Thyroid gland (tissue), 4 donors: ENCODE results near the gene PRKCI. TPM values are rescaled to one million over a fixed set of nuclear protein-coding genes. Genes with fewer than 3 reads are reported as not detected.
"Not testable (repeated sequence)": the region's sequence is repeated elsewhere in the genome, so short reads cannot be mapped to it uniquely, and the experiment has no call there.

Experiments used
- DNase-seq, 2 donors: peaks; one replicate each; pipeline ENCODE4 v3.0.0-alpha.2; 2019
- H3K27ac ChIP-seq, 3 donors: fragments of 200-600 bp; sonication (generic); 1 replicate in 2 of 3; 2 replicates in 1 of 3; pipeline ENCODE4 v1.5.1; 2016 to 2019; ENCODE audit warnings: mild to moderate bottlenecking in 1 of 3, moderate library complexity in 1 of 3
- H3K27me3 ChIP-seq: fragments of 200-600 bp; sonication (generic); one replicate; pipeline ENCODE4 v1.5.1; 2019
- H3K36me3 ChIP-seq, 2 donors: fragments of 200-600 bp; sonication (generic); one replicate each; pipeline ENCODE4 v1.5.1; 2016 to 2019
- H3K4me1 ChIP-seq, 2 donors: fragments of 200-600 bp; sonication (generic); one replicate each; pipeline ENCODE4 v1.5.1; 2017 to 2019
- H3K4me3 ChIP-seq, 3 donors: fragments of 200-600 bp; sonication (generic); replicated peaks in 1 of 3; 1 replicate in 2 of 3; 2 replicates in 1 of 3; pipeline ENCODE4 v1.5.1; 2016; ENCODE audit warnings: mild to moderate bottlenecking in 1 of 3
- H3K9me3 ChIP-seq: fragments of 200-600 bp; sonication (generic); one replicate; pipeline ENCODE4 v1.5.1; 2017
- POLR2A ChIP-seq, 2 donors: fragments of 450-650 bp; IDR thresholded peaks; one replicate each; pipeline ENCODE4 v1.6.1; 2017; ENCODE audit warnings: antibody characterized with exemption in 2 of 2, mild to moderate bottlenecking in 2 of 2, moderate library complexity in 1 of 2
- WGBS, 2 donors: methylation state at CpG; one replicate each; pipeline ENCODE4 v1.1.5; 2017; 5-methylcytosine and 5-hydroxymethylcytosine counted together
- intact Hi-C: fragments of 100-400 bp; cut with DNase I; formaldehyde crosslinking; loops from one replicate; pipeline ENCODE4 v1.15.1; 2023
- total RNA-seq, 4 donors: library from RNA; depleted of rRNA; stranded (reverse); fragments of >200 nt; gene quantifications; one replicate each; pipeline ENCODE4 v1.2.3, GENCODE V29; 2016
- TF ChIP-seq, protein P1 (sequence below), 6 experiments: fragments of 200-600 bp in 3 of 6; fragments of 450-650 bp in 3 of 6; sonication (generic) in 3 of 6; IDR thresholded peaks; one replicate each; pipeline ENCODE4 v1.5.1; 2016 to 2019; ENCODE audit warnings: antibody characterized with exemption in 6 of 6, mild to moderate bottlenecking in 2 of 6, inconsistent platforms in 1 of 6, moderate library complexity in 1 of 6

Gene PRKCI
- total RNA-seq, 4 donors from 2014 or later = 74.9 to 85.0 (median 76.6) TPM

DNA sequence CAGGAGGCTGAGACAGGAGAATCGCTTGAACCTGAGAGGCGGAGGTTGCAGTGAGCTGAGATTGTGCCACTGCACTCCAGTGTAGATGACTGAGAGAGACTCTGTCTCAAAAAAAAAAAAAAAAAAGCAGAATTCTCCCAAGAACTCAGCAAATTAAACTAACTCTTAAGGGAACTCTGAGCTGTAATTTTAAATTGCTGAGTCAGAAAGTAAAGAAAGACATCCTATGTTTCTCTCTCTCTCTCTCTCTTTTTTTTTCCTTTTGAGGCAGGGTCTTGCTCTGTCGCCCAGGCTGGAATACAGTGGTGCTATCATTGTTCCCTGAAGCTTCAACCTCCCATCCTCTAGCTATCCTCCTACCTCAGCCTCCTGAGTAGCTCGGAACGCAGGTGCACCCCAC, 20.7 kb upstream of the PRKCI start:
- DNase-seq = no peak
- WGBS, 2 donors = 93% methylated on average over 5 of the region's 5 CpGs
- no peaks in the 10 kb centered on the region for H3K9me3 ChIP-seq
- intact Hi-C loops = no loop called here
- no peaks in the 10 kb centered on the region for H3K4me1 ChIP-seq
- H3K27ac ChIP-seq = no peak overlapping the region
- no peak overlapping the region for H3K4me3 ChIP-seq
- H3K27me3 ChIP-seq = no peaks in the 10 kb centered on the region
- H3K36me3 ChIP-seq = no peaks in the 10 kb centered on the region
- TF ChIP-seq, protein P1, sequence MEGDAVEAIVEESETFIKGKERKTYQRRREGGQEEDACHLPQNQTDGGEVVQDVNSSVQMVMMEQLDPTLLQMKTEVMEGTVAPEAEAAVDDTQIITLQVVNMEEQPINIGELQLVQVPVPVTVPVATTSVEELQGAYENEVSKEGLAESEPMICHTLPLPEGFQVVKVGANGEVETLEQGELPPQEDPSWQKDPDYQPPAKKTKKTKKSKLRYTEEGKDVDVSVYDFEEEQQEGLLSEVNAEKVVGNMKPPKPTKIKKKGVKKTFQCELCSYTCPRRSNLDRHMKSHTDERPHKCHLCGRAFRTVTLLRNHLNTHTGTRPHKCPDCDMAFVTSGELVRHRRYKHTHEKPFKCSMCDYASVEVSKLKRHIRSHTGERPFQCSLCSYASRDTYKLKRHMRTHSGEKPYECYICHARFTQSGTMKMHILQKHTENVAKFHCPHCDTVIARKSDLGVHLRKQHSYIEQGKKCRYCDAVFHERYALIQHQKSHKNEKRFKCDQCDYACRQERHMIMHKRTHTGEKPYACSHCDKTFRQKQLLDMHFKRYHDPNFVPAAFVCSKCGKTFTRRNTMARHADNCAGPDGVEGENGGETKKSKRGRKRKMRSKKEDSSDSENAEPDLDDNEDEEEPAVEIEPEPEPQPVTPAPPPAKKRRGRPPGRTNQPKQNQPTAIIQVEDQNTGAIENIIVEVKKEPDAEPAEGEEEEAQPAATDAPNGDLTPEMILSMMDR (IDR thresholded peaks at IDR 0.05) = no peak
- no peak for TF ChIP-seq POLR2A (IDR thresholded peaks at IDR 0.05)

DNA sequence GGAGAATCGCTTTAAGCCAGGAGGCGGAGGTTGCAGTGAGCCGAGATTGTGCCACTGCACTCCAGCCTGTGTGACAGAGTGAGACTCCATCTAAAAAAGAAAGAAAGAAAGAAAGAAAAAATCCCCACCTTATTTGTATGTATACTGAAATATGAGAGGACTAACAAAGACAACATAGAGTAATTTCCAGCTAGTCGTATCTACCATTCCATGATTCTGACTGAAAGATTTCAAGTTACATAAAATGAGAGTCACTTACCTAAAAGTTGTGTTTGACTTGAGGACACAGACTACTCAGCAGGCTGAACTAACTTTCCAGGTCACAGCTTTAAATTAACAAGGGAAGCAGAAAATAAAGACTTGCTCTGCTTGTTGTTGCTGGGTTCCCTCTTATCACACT, 18.8 kb upstream of the PRKCI start:
- no peaks in the 10 kb centered on the region for H3K36me3 ChIP-seq
- no peak overlapping the region for H3K4me3 ChIP-seq
- H3K27ac ChIP-seq = no peak overlapping the region
- TF ChIP-seq, protein P1 (IDR thresholded peaks at IDR 0.05) = no peak
- no peak for TF ChIP-seq POLR2A (IDR thresholded peaks at IDR 0.05)
- no peaks in the 10 kb centered on the region for H3K4me1 ChIP-seq
- no peaks in the 10 kb centered on the region for H3K27me3 ChIP-seq
- intact Hi-C loops = no loop called here
- WGBS, 2 donors = 81 to 84% methylated on average over 4 of the region's 4 CpGs
- no peak for DNase-seq
- no peaks in the 10 kb centered on the region for H3K9me3 ChIP-seq

- TF ChIP-seq, protein P1 (IDR thresholded peaks at IDR 0.05) = no peak
- no peak for TF ChIP-seq POLR2A (IDR thresholded peaks at IDR 0.05)
- no peaks in the 10 kb centered on the region for H3K27me3 ChIP-seq
- intact Hi-C loops = no loop called here
- H3K27ac ChIP-seq = no peak overlapping the region
- no peaks in the 10 kb centered on the region for H3K4me1 ChIP-seq
- H3K36me3 ChIP-seq = no peaks in the 10 kb centered on the region
- no peaks in the 10 kb centered on the region for H3K9me3 ChIP-seq
- H3K4me3 ChIP-seq = no peak overlapping the region
- DNase-seq = no peak
- WGBS, 2 donors = 76 to 77% methylated on average over 3 of the region's 3 CpGs
Measured at GRCh38 chr3:170204023-170204472, 18.2 kb upstream of the PRKCI start.

DNA sequence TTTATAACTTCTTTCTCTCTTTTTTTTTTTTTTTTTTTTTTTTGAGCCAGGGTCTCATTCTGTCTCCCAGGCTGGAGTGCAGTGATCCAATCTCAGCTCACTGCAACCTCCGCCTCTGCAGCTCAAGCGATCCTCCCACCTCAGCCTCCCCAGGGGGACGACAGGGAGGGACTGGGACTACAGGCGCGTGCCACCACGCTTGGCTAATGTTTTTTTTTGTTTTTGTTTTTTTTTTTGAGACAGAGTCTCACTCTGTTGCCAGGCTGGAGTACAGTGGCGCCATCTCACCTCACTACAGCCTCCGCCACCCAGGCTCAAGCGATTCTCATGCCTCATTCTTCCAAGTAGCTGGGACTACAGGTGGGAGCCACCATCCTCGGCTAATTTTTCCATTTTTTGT, 17.7 kb upstream of the PRKCI start:
- Histone ChIP-seq H3K27ac (no peak overlapping the region), H3K27me3 (no peaks in the 10 kb centered on the region), H3K4me1 (no peaks in the 10 kb centered on the region), H3K9me3 (no peaks in the 10 kb centered on the region), H3K4me3 (no peak overlapping the region), H3K36me3 (no peaks in the 10 kb centered on the region)
- intact Hi-C loops = no loop called here
- no peak for DNase-seq
- WGBS, 2 donors = 94 to 97% methylated on average over 10 of the region's 10 CpGs
- TF ChIP-seq POLR2A (IDR thresholded peaks at IDR 0.05) = no peak
- TF ChIP-seq, protein P1 (IDR thresholded peaks at IDR 0.05) = no peak

DNA sequence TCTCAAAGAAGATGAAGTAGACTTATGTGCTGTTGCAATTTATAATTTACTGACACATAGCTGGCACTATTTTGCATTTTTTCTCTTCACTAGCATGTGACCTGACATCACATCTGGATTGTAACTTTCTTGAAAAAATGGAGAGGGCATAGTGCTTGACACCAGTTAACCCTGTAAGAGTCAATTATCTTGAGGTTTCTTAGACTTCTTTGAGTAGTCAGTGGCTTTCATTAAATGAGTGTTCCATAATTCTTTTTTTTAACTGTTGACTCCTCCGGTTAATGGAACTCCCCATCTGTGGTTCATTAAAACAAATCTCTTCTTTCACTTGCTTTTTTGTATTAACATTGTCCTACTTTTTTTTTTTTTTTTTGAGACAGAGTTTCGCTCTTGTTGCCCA, 16.9 kb upstream of the PRKCI start:
- H3K27me3 ChIP-seq = no peaks in the 10 kb centered on the region
- no peaks in the 10 kb centered on the region for H3K36me3 ChIP-seq
- no peak for TF ChIP-seq POLR2A (IDR thresholded peaks at IDR 0.05)
- WGBS, 2 donors = 85 to 92% methylated on average over 2 of the region's 2 CpGs
- H3K27ac ChIP-seq = no peak overlapping the region
- no peaks in the 10 kb centered on the region for H3K9me3 ChIP-seq
- intact Hi-C loops = no loop called here
- no peak overlapping the region for H3K4me3 ChIP-seq
- H3K4me1 ChIP-seq = no peaks in the 10 kb centered on the region
- DNase-seq = no peak

- H3K27ac ChIP-seq, H3K9me3 ChIP-seq, H3K4me3 ChIP-seq, H3K36me3 ChIP-seq, DNase-seq, H3K4me1 ChIP-seq, intact Hi-C loops, H3K27me3 ChIP-seq: not testable (repeated sequence)
- WGBS, 2 donors = 93 to 97% methylated on average over 11 of the region's 11 CpGs
Measured at GRCh38 chr3:170206164-170206762, 16.0 kb upstream of the PRKCI start.
